AG09309 (cell line): Measurements from ENCODE around the gene VSTM2B.
"Not testable (repeated sequence)": the region's sequence is repeated elsewhere in the genome, so short reads cannot be mapped to it uniquely, and the experiment has no call there.

Source experiments
- DNase-seq: peaks from one replicate; pipeline ENCODE4 v3.0.0-alpha.2; 2010; ENCODE audit warnings: low read depth
- H3K4me3 ChIP-seq: 2 replicates; pipeline ENCODE4 v1.5.1; 2011; ENCODE audit warnings: mild to moderate bottlenecking, low read depth, low read length, moderate library complexity; ENCODE audit not compliant: control insufficient read depth
- TF ChIP-seq, protein P1 (sequence below): IDR thresholded peaks from 2 replicates; pipeline ENCODE4 v1.5.1; 2011; ENCODE audit warnings: mild to moderate bottlenecking, low read depth, low read length, inconsistent platforms; ENCODE audit not compliant: insufficient read depth, control insufficient read depth; ENCODE audit errors: missing control alignments

Gene VSTM2B

DNA sequence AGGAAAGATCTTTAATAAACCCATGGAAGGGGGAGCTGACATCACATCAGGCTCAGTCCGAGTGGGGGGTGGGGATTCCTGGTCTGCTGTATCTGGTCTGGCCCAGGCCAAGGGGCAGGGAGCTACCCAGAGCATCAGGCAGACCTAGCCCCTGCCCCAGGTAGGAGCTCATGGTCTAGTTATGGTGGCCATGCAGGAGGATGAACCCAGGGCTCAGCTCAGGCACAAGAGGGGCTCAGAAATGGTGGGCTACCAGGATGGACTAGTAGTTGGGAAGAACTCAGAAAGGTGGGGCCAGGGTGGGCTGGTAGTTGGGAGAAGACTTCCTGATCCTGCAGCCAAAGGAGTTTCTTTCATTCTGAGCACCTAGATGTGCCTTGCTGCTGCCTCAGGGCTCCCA is 14.3 kb downstream of the VSTM2B start:
- DNase-seq = no peak
- TF ChIP-seq, protein P1, sequence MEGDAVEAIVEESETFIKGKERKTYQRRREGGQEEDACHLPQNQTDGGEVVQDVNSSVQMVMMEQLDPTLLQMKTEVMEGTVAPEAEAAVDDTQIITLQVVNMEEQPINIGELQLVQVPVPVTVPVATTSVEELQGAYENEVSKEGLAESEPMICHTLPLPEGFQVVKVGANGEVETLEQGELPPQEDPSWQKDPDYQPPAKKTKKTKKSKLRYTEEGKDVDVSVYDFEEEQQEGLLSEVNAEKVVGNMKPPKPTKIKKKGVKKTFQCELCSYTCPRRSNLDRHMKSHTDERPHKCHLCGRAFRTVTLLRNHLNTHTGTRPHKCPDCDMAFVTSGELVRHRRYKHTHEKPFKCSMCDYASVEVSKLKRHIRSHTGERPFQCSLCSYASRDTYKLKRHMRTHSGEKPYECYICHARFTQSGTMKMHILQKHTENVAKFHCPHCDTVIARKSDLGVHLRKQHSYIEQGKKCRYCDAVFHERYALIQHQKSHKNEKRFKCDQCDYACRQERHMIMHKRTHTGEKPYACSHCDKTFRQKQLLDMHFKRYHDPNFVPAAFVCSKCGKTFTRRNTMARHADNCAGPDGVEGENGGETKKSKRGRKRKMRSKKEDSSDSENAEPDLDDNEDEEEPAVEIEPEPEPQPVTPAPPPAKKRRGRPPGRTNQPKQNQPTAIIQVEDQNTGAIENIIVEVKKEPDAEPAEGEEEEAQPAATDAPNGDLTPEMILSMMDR = no peak
- H3K4me3 ChIP-seq = no peak overlapping the region

- H3K4me3 ChIP-seq = no peak overlapping the region
- DNase-seq = no peak
- TF ChIP-seq, protein P1 = no peak
Measured at GRCh38 chr19:29541473-29542253, 15.9 kb downstream of the VSTM2B start.

DNA sequence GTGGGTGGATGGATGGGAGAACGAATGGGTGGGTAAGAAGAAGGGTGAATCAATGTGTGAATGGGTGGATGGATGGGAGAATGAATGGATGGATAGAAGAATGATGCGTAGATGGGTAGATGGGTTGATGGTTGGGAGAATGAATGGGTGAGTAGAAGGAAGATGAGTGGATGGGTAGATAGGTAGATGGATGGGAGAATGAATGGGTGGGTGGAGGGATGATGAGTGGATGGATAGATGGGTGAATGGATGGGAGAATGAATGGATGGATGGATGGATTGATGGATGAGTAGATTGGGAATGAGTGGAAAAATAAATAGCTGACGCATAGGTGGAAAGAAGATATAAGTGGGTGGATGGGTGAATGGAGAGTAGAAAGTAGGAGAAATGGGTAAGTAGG is 16.5 kb downstream of the VSTM2B start:
- no peak overlapping the region for H3K4me3 ChIP-seq
- TF ChIP-seq, protein P1 = no peak
- no peak for DNase-seq

GRCh38 chr19:29542776-29543175 is 17.0 kb downstream of the VSTM2B start:
- DNase-seq = no peak
- TF ChIP-seq, protein P1 = no peak
- no peak overlapping the region for H3K4me3 ChIP-seq

DNA sequence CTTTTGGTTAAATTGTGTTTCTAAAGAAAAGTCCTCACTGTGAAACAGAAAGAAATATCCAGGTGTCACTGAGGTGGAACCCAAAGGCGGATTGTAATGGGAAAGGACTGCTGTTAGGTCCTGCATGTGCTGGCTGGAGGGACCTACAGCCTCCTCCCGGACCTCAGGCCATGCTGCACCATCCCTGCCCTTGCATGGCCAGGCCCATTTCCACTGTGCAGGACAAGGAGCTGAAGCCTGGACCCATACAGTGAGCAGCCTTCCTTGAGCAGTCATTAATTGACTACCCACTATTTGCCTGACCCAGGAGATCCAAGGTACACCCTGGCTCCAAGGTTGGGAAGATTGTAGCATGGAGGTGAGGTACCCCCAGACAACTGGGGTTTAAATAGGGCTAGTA is 17.6 kb downstream of the VSTM2B start:
- H3K4me3 ChIP-seq = no peak overlapping the region
- TF ChIP-seq, protein P1 = no peak
- DNase-seq = no peak

- DNase-seq = no peak
- TF ChIP-seq, protein P1 = no peak
- H3K4me3 ChIP-seq = no peak overlapping the region
Measured at GRCh38 chr19:29544656-29545360, 19.0 kb downstream of the VSTM2B start.

- not testable (repeated sequence) for DNase-seq
Measured at GRCh38 chr19:29545447-29545846, 19.7 kb downstream of the VSTM2B start.

More at GRCh38 chr19:29545447-29545846, 19.7 kb downstream of the VSTM2B start:
- not testable (repeated sequence) for H3K4me3 ChIP-seq
